ENCODE data around the gene TMEM163. TPM values are rescaled to one million over a fixed set of nuclear protein-coding genes. Genes with fewer than 3 reads are reported as not detected.

Gene TMEM163
- total RNA-seq, 1 experiment from 2014 or later = 0.12 TPM

- H3K4me2 ChIP-seq (ENCODE audit: low read length) = peak overlapping the region; percentile 13; the same call in 1 of the 2 replicates
- no TSS peak for BruUV-seq (replicated peaks)
Observed at GRCh38 chr2:134736167-134736880, 17.5 kb upstream of the TMEM163 start.

GRCh38 chr2:134728163-134728562 lies 9.4 kb upstream of the TMEM163 start:
- Histone ChIP-seq H2AFZ (ENCODE audit: low read depth, low read length, poor library complexity, severe bottlenecking) (no peak overlapping the region), H3K27ac (ENCODE audit: low read depth, low read length) (no peak overlapping the region), H3K27me3 (ENCODE audit: insufficient read depth, low read length) (no peaks in the 10 kb centered on the region), H3K9me3 (ENCODE audit: control insufficient read depth in 1 of 2, insufficient read depth in 1 of 2, low read depth in 1 of 2, low read length in 2 of 2) (no peaks in the 10 kb centered on the region), H3K79me2 (ENCODE audit: insufficient read depth, low read length) (no peaks in the 10 kb centered on the region), H3K9me2 (ENCODE audit: insufficient read depth) (peaks cover 4% of the 10 kb centered on the region; the same call in 1 of the 2 replicates), H4K20me1 (ENCODE audit: insufficient read depth) (no peaks in the 10 kb centered on the region), H3K4me2 (ENCODE audit: low read length) (no peak overlapping the region), H3K36me3 (ENCODE audit: control insufficient read depth in 1 of 2, insufficient read depth in 2 of 2, low read length in 2 of 2) (no peaks in the 10 kb centered on the region), H3K9ac (ENCODE audit: low read length) (no peak overlapping the region), H3K4me3 (replicated peaks in 1 of 2; ENCODE audit: low read depth in 1 of 2, low read length in 2 of 2) (no peak overlapping the region), H3K4me1 (ENCODE audit: control insufficient read depth in 1 of 2, insufficient read depth in 2 of 2, low read length in 2 of 2) (no peaks in the 10 kb centered on the region)
- BruUV-seq (replicated peaks) = no TSS peak
- no peak for TF ChIP-seq EGR1 (IDR thresholded peaks at IDR 0.05; ENCODE audit: low read depth)
- no peak for TF ChIP-seq EZH2 (IDR thresholded peaks at IDR 0.05)
- TF ChIP-seq REST (IDR thresholded peaks at IDR 0.05; ENCODE audit: low read depth) = no peak
- TF ChIP-seq ZFX (IDR thresholded peaks at IDR 0.05) = no peak
- no peak for TF ChIP-seq SP1 (IDR thresholded peaks at IDR 0.05; ENCODE audit: low read depth)
- no peak for TF ChIP-seq FOSL1 (IDR thresholded peaks at IDR 0.05; ENCODE audit: low read depth)
- no peak for TF ChIP-seq CEBPB (IDR thresholded peaks at IDR 0.05; ENCODE audit: low read depth)
- no peak for TF ChIP-seq ZNF274 (IDR thresholded peaks at IDR 0.05; ENCODE audit: low read depth, low read length)
- no peak for TF ChIP-seq CTCF (IDR thresholded peaks at IDR 0.05 in 2 of 3, conservative IDR thresholded peaks at IDR 0.05 in 1 of 3; ENCODE audit: borderline replicate concordance in 1 of 3, insufficient read depth in 1 of 3, low read depth in 2 of 3, low read length in 2 of 3)
- TF ChIP-seq SRF (IDR thresholded peaks at IDR 0.05; ENCODE audit: low read depth) = no peak
- no peak for TF ChIP-seq EZH2phosphoT487 (IDR thresholded peaks at IDR 0.05; ENCODE audit: borderline replicate concordance)
- TF ChIP-seq POLR2A (IDR thresholded peaks at IDR 0.05; ENCODE audit: borderline replicate concordance, extremely low read depth, insufficient read depth, insufficient read length) = no peak
- intact Hi-C loops (cut with micrococcal nuclease) = no loop called here
- ATAC-seq (no peak), DNase-seq (ENCODE audit: low read depth, low spot score) (no peak)
- CTCF ChIA-PET = no interaction called here
- RAD21 ChIA-PET (ENCODE audit: low non-redundant PET in 1 of 2, low total read pairs in 2 of 2, uncharacterized antibody in 2 of 2, unreplicated experiment in 2 of 2) = no interaction called here
- POLR2A ChIA-PET = no interaction called here

More at GRCh38 chr2:134736167-134736880, 17.5 kb upstream of the TMEM163 start:
- ChIA-PET POLR2A (no interaction called here), RAD21 (ENCODE audit: low non-redundant PET in 1 of 2, low total read pairs in 2 of 2, uncharacterized antibody in 2 of 2, unreplicated experiment in 2 of 2) (no interaction called here), CTCF (interaction anchor here (1.3 kb wide), 1 partner anchor 14 kb away, joined by 3 read pairs; no protein-coding TSS in a partner anchor)
- H3K9me2 ChIP-seq (ENCODE audit: insufficient read depth) = no peaks in the 10 kb centered on the region
- H3K9me3 ChIP-seq (ENCODE audit: control insufficient read depth in 1 of 2, insufficient read depth in 1 of 2, low read depth in 1 of 2, low read length in 2 of 2) = no peaks in the 10 kb centered on the region
- no peak overlapping the region for H2AFZ ChIP-seq (ENCODE audit: low read depth, low read length, poor library complexity, severe bottlenecking)
- DNase-seq (ENCODE audit: low read depth, low spot score) = peak; percentile 3
- no peaks in the 10 kb centered on the region for H4K20me1 ChIP-seq (ENCODE audit: insufficient read depth)
- no peaks in the 10 kb centered on the region for H3K27me3 ChIP-seq (ENCODE audit: insufficient read depth, low read length)
- no peaks in the 10 kb centered on the region for H3K79me2 ChIP-seq (ENCODE audit: insufficient read depth, low read length)
- no peak overlapping the region for H3K27ac ChIP-seq (ENCODE audit: low read depth, low read length)
- TF ChIP-seq YY1 (IDR thresholded peaks at IDR 0.05; ENCODE audit: extremely low read depth, insufficient replicate concordance, low read depth, low read length) (no peak), EZH2phosphoT487 (IDR thresholded peaks at IDR 0.05; ENCODE audit: borderline replicate concordance) (no peak), JUND (IDR thresholded peaks at IDR 0.05) (peak; percentile 23; the same call in 1 of the 2 replicates), POLR2AphosphoS5 (IDR thresholded peaks at IDR 0.05; ENCODE audit: low read depth, low read length) (no peak), FOSL1 (IDR thresholded peaks at IDR 0.05; ENCODE audit: low read depth) (0 out of 2 replicates have a peak, but pooled peaks have one; percentile 21)
- intact Hi-C loops (cut with micrococcal nuclease) = no loop called here
- H3K36me3 ChIP-seq (ENCODE audit: control insufficient read depth in 1 of 2, insufficient read depth in 2 of 2, low read length in 2 of 2) = no peaks in the 10 kb centered on the region
- no peak overlapping the region for H3K4me3 ChIP-seq (replicated peaks in 1 of 2; ENCODE audit: low read depth in 1 of 2, low read length in 2 of 2)
- peaks cover 0 to 5% of the 10 kb centered on the region in 2 experiments; a peak in 2 of 4 replicates for H3K4me1 ChIP-seq (ENCODE audit: control insufficient read depth in 1 of 2, insufficient read depth in 2 of 2, low read length in 2 of 2)
- H3K9ac ChIP-seq (ENCODE audit: low read length) = no peak overlapping the region
- ATAC-seq = peak; percentile 74

All from HCT116 (cell line).